ENCODE results near the gene AKAP10. TPM values are rescaled to one million over a fixed set of nuclear protein-coding genes. Genes with fewer than 3 reads are reported as not detected.

Gene AKAP10
- total RNA-seq, 1 donor from 2014 or later, result 26.9 TPM

DNA sequence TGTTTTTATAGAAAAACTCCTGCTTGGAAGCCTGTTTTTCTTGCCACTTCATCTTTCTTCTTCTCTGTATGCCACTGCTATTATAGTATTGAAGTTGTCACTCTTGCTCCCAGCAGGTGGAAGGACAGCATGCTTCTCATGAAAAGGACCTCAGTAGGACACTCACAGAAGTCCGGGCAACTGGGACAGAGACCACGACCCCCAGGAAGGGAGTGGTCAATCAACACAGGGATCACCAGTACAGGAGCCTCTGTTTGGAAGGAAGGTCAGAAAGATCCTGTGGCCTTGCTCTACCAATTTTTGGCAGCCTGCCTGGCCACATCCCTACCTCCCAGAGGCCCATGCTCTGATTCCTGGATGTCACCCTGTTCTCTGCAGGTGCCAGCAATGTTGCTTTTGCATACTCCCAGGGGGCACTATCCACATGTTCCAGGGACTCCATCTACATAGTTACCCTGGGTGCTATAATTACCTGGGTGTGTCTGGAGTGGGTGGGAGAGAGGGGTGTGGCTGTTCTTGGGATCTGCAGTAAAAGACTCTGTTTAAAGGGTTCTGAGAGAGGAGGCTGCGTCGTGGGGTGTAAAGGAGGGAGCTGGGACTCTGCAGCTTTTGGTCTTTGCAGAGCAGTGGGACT, 13.7 kb upstream of the AKAP10 start:
- Mint-ChIP-seq H3K4me1 (ENCODE audit: unreplicated experiment) (no peaks in the 10 kb centered on the region), H3K4me3 (ENCODE audit: unreplicated experiment) (no peak overlapping the region), H3K9me3 (ENCODE audit: unreplicated experiment) (no peaks in the 10 kb centered on the region), H3K36me3 (ENCODE audit: low read depth, unreplicated experiment) (no peaks in the 10 kb centered on the region), H3K27me3 (ENCODE audit: unreplicated experiment) (no peaks in the 10 kb centered on the region), H3K27ac (ENCODE audit: unreplicated experiment) (no peak overlapping the region)
- DNase-seq (ENCODE audit: low spot score), result no peak
- TF ChIP-seq, protein P1, sequence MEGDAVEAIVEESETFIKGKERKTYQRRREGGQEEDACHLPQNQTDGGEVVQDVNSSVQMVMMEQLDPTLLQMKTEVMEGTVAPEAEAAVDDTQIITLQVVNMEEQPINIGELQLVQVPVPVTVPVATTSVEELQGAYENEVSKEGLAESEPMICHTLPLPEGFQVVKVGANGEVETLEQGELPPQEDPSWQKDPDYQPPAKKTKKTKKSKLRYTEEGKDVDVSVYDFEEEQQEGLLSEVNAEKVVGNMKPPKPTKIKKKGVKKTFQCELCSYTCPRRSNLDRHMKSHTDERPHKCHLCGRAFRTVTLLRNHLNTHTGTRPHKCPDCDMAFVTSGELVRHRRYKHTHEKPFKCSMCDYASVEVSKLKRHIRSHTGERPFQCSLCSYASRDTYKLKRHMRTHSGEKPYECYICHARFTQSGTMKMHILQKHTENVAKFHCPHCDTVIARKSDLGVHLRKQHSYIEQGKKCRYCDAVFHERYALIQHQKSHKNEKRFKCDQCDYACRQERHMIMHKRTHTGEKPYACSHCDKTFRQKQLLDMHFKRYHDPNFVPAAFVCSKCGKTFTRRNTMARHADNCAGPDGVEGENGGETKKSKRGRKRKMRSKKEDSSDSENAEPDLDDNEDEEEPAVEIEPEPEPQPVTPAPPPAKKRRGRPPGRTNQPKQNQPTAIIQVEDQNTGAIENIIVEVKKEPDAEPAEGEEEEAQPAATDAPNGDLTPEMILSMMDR (IDR thresholded peaks at IDR 0.05; ENCODE audit: unreplicated experiment), result no peak

GRCh38 chr17:19987897-19988296, 10.3 kb upstream of the AKAP10 start:
- TF ChIP-seq, protein P1 (IDR thresholded peaks at IDR 0.05; ENCODE audit: unreplicated experiment), result no peak
- H3K36me3 Mint-ChIP-seq (ENCODE audit: low read depth, unreplicated experiment), result no peaks in the 10 kb centered on the region
- no peaks in the 10 kb centered on the region for H3K9me3 Mint-ChIP-seq (ENCODE audit: unreplicated experiment)
- no peaks in the 10 kb centered on the region for H3K27me3 Mint-ChIP-seq (ENCODE audit: unreplicated experiment)
- no peaks in the 10 kb centered on the region for H3K4me1 Mint-ChIP-seq (ENCODE audit: unreplicated experiment)
- no peak overlapping the region for H3K27ac Mint-ChIP-seq (ENCODE audit: unreplicated experiment)
- DNase-seq (ENCODE audit: low spot score), result no peak
- H3K4me3 Mint-ChIP-seq (ENCODE audit: unreplicated experiment), result no peak overlapping the region

GRCh38 chr17:19986941-19987861, 9.6 kb upstream of the AKAP10 start:
- H3K4me3 Mint-ChIP-seq (ENCODE audit: unreplicated experiment), result no peak overlapping the region
- H3K9me3 Mint-ChIP-seq (ENCODE audit: unreplicated experiment), result no peaks in the 10 kb centered on the region
- no peak overlapping the region for H3K27ac Mint-ChIP-seq (ENCODE audit: unreplicated experiment)
- no peaks in the 10 kb centered on the region for H3K27me3 Mint-ChIP-seq (ENCODE audit: unreplicated experiment)
- TF ChIP-seq, protein P1 (IDR thresholded peaks at IDR 0.05; ENCODE audit: unreplicated experiment), result no peak
- no peaks in the 10 kb centered on the region for H3K4me1 Mint-ChIP-seq (ENCODE audit: unreplicated experiment)
- H3K36me3 Mint-ChIP-seq (ENCODE audit: low read depth, unreplicated experiment), result no peaks in the 10 kb centered on the region
- DNase-seq (ENCODE audit: low spot score), result no peak

- DNase-seq (ENCODE audit: low spot score), result no peak
- Mint-ChIP-seq H3K27me3 (ENCODE audit: unreplicated experiment) (peaks cover 6% of the 10 kb centered on the region), H3K4me3 (ENCODE audit: unreplicated experiment) (no peak overlapping the region)
These were observed 2.5 kb upstream of the AKAP10 start for GRCh38 chr17:19979917-19980770.

More at GRCh38 chr17:19979917-19980770, 2.5 kb upstream of the AKAP10 start:
- TF ChIP-seq, protein P1 (IDR thresholded peaks at IDR 0.05; ENCODE audit: unreplicated experiment), result no peak
- H3K9me3 Mint-ChIP-seq (ENCODE audit: unreplicated experiment), result no peaks in the 10 kb centered on the region
- H3K27ac Mint-ChIP-seq (ENCODE audit: unreplicated experiment), result no peak overlapping the region
- peaks cover 8% of the 10 kb centered on the region for H3K36me3 Mint-ChIP-seq (ENCODE audit: low read depth, unreplicated experiment)
- H3K4me1 Mint-ChIP-seq (ENCODE audit: unreplicated experiment), result peaks cover 12% of the 10 kb centered on the region

All from endothelial cell (in vitro differentiated cells).